GM20000 (cell line): ENCODE results near the gene PPFIA4.

Experiments used
- DNase-seq: peaks from one replicate; pipeline ENCODE4 v3.0.0; 2012; ENCODE audit warnings: low spot score
- CTCF ChIP-seq: IDR thresholded peaks from 2 replicates; pipeline ENCODE4 v1.5.1; 2012; ENCODE audit warnings: mild to moderate bottlenecking, control low read depth; ENCODE audit errors: extremely low read depth, missing control alignments

PPFIA4 gene

GRCh38 chr1:203044546-203045250 lies 18.4 kb downstream of the PPFIA4 start:
- no peak for TF ChIP-seq CTCF
- DNase-seq = no peak

GRCh38 chr1:203045336-203045735 lies 19.0 kb downstream of the PPFIA4 start:
- DNase-seq = no peak
- no peak for TF ChIP-seq CTCF

GRCh38 chr1:203045821-203046594 lies 19.7 kb downstream of the PPFIA4 start:
- no peak for DNase-seq
- TF ChIP-seq CTCF = no peak

GRCh38 chr1:203046984-203047630 lies 20.8 kb downstream of the PPFIA4 start:
- DNase-seq = no peak
- no peak for TF ChIP-seq CTCF

- no peak for TF ChIP-seq CTCF
- DNase-seq = no peak
Observed at GRCh38 chr1:203048086-203048485, 21.8 kb downstream of the PPFIA4 start.

GRCh38 chr1:203048555-203049051 lies 22.3 kb downstream of the PPFIA4 start:
- no peak for DNase-seq
- no peak for TF ChIP-seq CTCF

- DNase-seq = no peak
- no peak for TF ChIP-seq CTCF
Observed at GRCh38 chr1:203049077-203049476, 22.8 kb downstream of the PPFIA4 start.
